ENCODE measurements around the gene IGFBPL1.

- TF ChIP-seq, protein P1, sequence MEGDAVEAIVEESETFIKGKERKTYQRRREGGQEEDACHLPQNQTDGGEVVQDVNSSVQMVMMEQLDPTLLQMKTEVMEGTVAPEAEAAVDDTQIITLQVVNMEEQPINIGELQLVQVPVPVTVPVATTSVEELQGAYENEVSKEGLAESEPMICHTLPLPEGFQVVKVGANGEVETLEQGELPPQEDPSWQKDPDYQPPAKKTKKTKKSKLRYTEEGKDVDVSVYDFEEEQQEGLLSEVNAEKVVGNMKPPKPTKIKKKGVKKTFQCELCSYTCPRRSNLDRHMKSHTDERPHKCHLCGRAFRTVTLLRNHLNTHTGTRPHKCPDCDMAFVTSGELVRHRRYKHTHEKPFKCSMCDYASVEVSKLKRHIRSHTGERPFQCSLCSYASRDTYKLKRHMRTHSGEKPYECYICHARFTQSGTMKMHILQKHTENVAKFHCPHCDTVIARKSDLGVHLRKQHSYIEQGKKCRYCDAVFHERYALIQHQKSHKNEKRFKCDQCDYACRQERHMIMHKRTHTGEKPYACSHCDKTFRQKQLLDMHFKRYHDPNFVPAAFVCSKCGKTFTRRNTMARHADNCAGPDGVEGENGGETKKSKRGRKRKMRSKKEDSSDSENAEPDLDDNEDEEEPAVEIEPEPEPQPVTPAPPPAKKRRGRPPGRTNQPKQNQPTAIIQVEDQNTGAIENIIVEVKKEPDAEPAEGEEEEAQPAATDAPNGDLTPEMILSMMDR (optimal IDR thresholded peaks at IDR 0.05 in 1 of 3, IDR thresholded peaks at IDR 0.05 in 1 of 3, conservative IDR thresholded peaks at IDR 0.05 in 1 of 3; ENCODE audit: extremely low read depth in 1 of 3, insufficient read depth in 2 of 3, low read length in 3 of 3): no peak
- no peak for TF ChIP-seq EZH2 (IDR thresholded peaks at IDR 0.05; ENCODE audit: low read length)
Observed at GRCh38 chr9:38404314-38404713, 19.9 kb downstream of the IGFBPL1 start.

All from keratinocyte (primary cell).